Kidney glomerular epithelial cell (primary cell): ENCODE measurements around the gene COX4I1.
"Not testable (repeated sequence)": the region's sequence is repeated elsewhere in the genome, so short reads cannot be mapped to it uniquely, and the experiment has no call there.

Experiments used
- DNase-seq: peaks from one replicate; lab custom pipeline; 2025; lab: John Stamatoyannopoulos, UW

The COX4I1 gene

GRCh38 chr16:85803570-85803969 is 4.1 kb downstream of the COX4I1 start:
- DNase-seq: no peak

DNA sequence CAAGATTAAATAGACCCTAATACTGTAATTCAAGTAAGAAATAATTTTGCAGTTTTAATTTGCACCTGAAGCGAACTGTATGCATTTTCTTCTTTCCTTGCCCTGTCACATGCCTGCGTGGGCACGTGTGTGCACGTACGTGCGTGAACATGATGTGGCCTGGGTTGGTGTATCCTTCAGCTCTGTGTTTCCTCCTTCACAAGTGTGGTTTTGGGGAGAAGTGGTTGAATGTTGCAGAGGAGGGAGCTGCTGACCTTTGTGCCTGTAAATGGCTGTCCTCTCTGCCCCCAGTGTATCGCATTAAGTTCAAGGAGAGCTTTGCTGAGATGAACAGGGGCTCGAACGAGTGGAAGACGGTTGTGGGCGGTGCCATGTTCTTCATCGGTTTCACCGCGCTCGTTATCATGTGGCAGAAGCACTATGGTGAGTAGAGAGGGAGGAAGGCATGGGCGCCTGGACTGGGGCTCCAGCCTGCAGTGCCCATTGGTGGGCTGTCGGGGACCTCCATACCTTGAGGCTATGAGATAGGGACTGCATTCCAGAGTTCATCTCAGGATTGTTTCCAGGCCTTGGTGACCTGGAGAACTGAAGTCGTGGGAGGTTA is 6.0 kb downstream of the COX4I1 start:
- no peak for DNase-seq

GRCh38 chr16:85806539-85806938 is 7.0 kb downstream of the COX4I1 start:
- no peak for DNase-seq

- not testable (repeated sequence) for DNase-seq
Measured at GRCh38 chr16:85807340-85807739, 7.8 kb downstream of the COX4I1 start.

DNA sequence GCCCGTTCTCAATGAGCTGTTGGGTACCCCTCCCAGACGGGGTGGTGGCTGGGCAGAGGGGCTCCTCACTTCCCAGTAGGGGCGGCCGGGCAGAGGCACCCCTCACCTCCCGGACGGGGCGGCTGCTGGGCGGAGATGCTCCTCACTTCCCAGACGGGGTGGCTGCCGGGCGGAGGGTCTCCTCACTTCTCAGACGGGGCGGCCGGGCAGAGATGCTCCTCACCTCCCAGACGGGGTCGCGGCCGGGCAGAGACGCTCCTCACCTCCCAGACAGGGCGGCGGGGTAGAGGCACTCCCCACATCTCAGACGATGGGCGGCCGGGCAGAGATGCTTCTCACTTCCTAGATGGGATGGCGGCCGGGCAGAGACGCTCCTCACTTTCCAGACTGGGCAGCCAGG is 8.6 kb downstream of the COX4I1 start:
- DNase-seq: not testable (repeated sequence)

GRCh38 chr16:85808926-85809325 is 9.4 kb downstream of the COX4I1 start:
- DNase-seq: no peak

- no peak for DNase-seq
Measured at GRCh38 chr16:85809645-85810044, 10.2 kb downstream of the COX4I1 start.

DNA sequence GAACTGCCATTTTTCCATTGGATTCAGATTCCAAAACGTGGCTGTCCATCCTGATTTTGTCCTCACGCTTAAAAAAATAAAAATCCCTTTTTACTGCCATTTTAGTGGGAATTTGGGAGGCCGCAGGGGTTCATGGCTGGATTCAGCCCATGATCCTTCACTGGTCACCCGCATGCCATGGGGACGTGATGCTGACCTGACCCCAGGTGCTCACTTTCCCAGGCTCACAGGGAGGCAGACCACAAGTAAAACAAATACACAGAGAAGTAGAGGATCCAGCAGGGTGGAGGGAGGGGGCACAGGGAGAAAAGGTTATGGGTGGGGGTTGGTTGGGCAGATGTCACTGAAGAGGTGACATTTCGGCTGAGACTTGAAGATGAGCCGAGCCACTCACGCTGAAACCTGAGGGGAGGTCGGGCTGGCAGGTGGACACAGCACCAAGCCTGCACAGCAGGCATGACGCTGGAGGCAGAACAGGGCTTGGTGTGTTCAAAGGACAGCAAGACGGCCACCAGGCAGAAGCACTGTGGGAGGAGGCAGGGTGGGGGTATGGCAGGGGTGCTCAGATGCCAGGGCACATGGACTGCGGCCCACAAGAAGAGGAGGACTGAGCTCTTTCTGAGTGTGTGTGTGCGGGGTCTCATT is 10.7 kb downstream of the COX4I1 start:
- no peak for DNase-seq

DNA sequence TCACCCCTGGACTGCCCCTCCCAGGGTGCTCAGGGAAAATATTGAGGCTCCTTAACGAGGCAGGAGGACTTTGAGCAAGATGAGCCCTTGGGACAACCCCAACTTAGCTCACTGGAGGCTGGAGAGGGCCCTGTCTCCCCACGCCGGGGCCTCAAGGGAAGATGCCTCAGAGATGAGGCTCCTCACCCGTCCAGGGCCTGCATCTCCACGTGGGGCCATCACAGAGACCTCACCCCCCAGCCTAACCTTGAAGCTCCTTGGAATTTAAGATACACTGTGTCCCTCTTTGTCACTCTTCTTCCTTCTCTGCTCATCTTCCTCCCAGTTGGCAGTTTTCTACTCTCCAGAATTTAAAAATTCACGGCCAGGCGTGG is 11.2 kb downstream of the COX4I1 start:
- DNase-seq: no peak

- DNase-seq: no peak
Measured at GRCh38 chr16:85812031-85812807, 12.7 kb downstream of the COX4I1 start.

DNA sequence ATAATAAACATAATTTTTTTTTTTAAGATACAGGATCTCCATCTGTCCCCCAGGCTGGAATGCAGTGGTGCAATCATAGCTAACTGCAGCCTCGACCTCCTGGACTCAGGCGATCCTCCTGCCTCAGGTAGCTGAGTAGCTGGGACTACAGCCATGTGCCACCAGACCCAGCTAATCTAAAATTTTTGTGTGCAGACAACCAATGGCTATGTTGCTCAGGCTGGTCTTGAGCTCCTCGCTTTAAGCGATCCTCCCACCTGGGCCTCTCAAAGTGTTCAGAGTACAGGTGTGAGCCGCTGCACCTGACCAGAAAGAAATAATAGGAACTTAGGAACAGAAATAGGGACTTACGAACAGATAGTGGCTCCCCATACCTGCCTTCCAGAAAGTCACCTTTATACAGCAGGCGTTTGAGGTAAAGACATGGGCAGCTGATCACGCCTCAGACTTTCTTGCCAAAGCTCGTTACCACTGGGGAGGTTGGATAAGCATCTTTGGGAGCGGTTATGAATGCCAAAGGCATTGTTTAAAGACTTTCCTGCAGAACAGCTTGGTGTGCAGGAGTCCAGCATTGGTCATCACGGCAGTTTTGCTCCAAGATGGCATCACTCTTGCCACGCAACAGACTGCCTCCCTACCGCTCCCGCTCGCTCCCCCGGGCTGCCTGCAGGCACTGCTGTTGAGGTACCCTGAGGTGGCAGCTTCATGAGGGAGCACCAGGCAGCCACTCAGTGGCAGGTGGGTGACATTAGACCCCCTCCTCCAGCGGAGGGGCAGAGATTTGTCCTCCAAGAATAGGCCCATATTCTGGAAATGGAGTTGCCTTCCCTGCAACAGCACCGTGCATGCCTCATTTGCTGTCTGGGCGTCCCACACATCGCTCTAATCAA is 13.6 kb downstream of the COX4I1 start:
- DNase-seq: no peak

- DNase-seq: no peak
Measured at GRCh38 chr16:85816159-85816558, 16.7 kb downstream of the COX4I1 start.

GRCh38 chr16:85817195-85817594 is 17.7 kb downstream of the COX4I1 start:
- DNase-seq: not testable (repeated sequence)

DNA sequence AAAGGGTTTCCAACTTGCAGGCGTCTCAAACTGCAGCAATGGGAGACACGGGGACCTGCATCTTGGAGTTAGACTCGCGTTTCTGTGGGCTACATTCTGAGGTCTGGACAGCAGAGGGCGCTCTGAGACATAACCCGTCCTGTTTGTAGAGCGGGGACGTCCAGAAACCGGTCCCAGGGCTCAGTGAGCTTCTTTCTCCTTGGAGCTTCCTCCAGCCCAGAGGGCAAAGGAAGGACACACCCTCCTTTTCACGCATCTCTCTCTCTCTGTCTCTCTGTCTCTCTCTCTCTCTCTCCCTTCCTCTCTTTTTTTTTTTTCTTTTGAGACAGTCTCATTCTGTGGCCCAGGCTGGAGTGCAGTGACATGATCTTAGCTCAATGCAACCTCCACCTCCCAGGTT is 19.8 kb downstream of the COX4I1 start:
- peak; percentile 37 for DNase-seq

- DNase-seq: no peak
Measured at GRCh38 chr16:85819771-85820170, 20.3 kb downstream of the COX4I1 start.

DNA sequence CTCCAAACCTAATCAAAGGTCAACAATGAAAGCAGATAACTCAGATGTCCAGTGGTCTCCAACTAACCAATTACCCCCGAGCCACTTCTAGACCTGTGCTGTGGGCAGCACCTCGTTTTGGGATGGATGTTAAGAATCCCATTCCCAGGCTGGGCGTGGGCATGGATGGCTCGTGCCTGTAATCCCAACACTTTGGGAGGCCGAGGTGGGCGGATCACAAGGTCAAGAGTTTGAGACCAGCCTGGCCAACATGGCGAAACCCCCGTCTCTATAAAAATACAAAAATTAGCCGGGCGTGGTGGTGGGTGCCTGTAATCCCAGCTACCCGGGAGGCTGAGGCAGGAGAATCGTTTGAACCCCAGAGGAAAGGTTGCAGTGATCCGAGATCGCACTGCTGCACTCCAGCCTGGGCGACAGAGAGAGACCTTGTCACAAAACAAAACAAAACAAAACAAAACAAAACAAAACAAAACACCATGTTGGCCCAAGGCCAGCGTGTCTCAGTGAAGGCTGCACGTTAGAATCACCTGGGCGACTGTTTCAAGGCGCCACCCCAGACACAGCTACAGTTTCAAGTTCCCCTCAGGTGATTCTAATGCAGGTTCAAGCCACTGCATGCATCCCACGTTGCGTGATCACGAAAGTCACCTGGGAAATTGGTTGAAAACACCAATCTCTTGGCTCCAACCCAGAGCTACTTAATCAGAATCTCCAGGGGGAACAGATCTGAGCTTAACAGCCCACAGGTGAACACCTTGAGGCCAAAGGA is 21.3 kb downstream of the COX4I1 start:
- DNase-seq: no peak

DNA sequence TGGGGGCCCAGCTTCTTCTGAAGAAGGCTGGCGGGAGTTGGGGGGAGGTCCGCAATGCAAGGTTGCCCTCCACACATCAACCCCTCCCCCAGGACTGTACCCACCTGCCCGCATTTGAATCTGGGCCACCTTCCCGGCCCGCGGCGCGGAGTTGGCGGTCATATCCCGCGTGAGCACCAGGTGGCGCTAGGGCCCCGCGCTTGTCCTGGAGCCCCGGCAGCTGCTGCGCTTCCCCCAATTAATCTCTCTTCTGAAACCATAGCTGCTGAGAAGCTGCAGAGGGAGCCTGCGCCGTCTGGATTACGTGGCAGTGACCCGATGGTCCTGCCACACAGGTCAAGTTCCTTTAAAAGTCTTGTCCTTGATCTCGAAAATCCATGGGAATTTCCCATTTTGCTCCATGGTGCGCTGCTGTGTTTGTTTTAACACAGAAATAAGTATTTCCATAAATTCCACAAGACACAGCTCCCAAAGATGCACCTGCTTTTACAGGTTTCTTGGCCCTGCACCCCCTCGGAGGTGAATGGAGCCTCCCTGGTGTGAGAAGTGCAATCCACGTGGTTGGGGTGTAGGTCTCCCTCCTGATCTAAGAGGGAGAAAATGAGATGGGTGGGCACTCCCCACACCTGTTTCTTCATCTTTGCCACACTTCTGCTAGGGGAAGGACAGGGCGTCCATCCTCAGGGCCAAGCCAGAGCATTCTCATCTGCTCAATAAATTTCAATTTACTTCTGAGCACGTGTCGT is 22.1 kb downstream of the COX4I1 start:
- DNase-seq: peak; percentile 67

DNA sequence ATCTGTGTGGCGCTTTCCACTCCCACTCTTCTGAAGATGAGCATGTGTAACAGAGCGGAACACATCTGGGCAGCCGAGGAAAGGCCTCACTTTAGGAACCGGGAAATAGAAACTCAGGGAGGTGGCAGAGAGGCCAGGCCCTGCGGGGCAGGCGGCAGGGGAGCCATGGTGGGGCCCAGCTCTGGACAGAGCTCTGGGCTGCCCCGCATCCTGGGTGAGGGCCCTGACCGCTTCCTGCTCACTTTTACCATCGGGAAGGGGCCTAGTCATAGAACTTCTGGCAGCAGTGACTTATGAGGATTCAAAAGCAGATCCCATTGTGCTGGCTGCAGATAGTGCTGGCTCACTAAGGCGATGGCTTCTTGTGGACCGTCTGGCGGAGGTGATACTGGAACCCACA is 22.6 kb downstream of the COX4I1 start:
- DNase-seq: no peak

DNA sequence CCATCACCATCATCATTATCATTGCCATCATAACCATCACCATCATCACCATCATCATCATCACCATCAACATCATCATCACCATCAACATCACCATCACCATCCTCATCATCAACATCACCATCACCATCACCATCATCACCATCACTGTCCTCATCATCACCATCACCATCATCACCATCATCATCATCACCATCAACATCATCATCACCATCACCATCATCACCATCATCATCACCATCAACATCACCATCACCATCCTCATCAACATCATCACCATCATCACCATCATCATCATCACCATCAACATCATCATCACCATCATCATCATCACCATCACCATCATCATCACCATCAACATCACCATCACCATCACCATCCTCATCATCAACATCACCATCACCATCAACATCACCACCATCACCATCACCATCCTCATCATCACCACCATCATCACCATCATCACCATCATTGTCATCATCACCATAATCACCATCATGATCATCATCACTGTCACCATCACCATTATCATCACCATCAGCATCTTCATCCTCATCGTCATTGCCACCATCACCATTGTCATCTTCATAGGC is 23.9 kb downstream of the COX4I1 start:
- no peak for DNase-seq
